Activated T-cell treated with anti-CD3 and anti-CD28 coated beads, Interleukin-2, amount 50 U/mL, for 1 hour (primary cell): ENCODE measurements around the gene TBXT.
"Not testable (repeated sequence)": the region's sequence is repeated elsewhere in the genome, so short reads cannot be mapped to it uniquely, and the experiment has no call there.

Source experiments
- DNase-seq: peaks from one replicate; pipeline ENCODE4 v3.0.0-alpha.2; 2020

The TBXT gene

DNA sequence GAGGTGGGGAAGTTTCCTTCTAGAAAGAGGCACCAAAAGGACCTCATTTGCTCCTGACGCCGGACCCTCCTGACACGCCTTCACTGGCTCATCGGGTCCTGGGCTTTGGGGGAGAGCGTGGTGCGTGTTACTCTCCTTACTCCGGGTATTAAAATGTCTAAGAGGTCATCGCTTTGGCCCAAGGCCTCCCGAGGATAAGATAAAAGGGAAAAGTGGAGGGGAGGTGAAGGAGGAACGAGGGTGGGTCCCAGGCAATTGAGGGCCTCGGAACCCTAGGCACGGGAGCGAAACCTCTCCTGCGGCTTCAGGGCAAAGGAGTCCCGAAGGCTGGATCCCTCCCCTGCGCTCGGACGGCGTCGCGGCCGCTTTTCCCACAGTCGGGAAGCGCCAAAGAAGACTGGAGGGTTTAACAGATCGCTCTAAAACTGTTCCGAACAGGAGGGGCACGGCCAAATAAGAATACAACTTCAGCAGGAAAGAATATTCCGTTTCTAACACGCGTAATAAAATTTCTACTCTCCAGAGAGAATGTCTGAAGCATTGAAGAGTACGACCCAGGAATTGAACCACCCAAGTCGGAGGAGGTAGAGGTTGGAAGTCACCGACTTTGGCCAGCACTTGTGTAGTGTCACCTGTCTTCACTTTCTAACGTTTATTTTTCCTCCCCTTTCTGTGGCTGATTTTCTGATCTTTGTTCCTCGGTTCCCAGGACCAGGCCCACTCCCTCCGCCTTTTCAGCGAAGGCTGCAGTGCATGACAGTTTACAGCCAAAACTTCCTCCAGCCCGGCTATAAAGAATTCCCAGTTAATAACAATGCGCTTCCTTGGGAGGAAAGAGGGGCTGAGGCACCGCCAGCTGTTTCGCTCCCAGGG, 2.1 kb upstream of the TBXT start:
- DNase-seq = no peak

DNA sequence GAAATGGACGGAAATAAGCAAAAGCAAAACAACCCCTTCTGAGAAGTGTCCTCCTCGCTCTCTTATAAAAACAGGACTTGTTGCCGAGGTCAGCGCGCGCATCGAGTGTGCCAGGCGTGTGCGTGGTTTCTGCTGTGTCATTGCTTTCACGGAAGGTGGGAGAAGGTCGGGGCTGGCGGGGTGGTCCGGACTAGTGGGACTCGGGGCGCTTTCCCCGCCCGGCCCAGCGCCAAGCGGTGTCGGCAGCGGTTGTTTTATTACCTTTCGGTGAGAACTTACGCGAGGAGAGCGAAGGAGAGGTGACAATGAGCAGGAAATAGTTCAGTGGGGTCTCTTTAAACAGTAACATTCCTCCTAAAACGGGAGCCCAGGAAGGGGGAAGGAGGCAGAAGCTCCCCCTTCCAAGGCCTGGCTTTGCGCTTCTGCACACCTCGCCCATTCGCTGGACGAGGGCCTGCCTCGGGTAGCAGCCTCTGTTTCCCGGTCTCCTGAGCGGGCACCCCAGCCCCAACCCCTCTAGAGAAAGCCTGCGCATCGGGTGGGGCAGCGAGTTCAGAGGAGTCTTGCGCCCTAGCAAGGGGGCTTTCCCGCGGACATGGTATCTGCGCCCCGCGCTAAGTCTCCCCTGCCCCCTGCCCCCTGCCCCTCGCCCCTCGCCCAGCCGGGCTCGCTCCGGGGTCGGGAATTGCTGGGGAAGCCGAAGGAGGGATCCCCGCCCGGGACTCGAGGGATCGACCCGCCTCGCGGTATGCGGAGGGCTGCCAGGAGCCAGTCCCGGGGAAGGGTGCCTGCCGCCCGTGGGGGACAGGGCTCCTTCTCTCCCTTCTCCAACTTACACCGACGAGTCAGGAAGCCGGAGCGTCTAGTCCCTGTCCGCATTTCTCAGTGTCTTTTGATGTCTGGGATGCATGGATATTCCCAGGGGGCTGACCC, 1.2 kb upstream of the TBXT start:
- no peak for DNase-seq

- DNase-seq = no peak
Observed at GRCh38 chr6:166167258-166167731, 356 bp downstream of the TBXT start.

- DNase-seq = no peak
Observed at GRCh38 chr6:166166314-166167257, 1.1 kb downstream of the TBXT start.

DNA sequence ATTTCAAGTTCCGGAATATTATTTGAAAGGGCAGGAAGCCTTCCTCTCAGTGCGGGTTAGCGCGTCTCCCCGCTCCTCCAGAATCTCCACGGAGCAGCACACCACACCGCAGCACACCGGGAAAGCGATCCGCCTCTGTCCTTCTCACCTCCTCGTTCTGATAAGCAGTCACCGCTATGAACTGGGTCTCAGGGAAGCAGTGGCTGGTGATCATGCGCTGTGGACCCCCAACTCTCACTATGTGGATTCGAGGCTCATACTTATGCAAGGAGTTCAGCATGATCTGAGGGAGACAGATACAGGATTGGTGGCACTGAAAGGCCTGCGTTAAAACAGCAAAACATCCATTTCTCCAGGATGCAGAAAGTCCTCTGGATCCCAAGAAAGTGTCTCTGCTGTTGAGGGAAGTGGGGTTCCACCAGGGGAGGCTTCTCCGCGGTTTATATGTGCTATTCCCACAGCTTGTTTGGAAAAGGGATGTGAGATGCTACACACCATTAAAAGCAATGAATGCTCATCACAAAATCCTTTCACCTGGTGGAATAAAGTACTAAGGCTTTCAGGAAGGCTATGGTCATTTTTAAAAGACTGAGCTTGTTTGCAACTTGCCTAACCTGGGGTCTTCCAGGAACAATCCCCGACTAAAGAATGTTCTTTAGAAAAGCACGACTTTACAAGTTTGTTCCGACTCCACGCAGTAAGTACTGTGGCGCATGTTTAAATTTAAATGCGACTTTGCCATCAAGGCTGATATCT, 1.9 kb downstream of the TBXT start:
- DNase-seq = no peak

- DNase-seq = no peak
Observed at GRCh38 chr6:166162599-166163342, 4.9 kb downstream of the TBXT start.

DNA sequence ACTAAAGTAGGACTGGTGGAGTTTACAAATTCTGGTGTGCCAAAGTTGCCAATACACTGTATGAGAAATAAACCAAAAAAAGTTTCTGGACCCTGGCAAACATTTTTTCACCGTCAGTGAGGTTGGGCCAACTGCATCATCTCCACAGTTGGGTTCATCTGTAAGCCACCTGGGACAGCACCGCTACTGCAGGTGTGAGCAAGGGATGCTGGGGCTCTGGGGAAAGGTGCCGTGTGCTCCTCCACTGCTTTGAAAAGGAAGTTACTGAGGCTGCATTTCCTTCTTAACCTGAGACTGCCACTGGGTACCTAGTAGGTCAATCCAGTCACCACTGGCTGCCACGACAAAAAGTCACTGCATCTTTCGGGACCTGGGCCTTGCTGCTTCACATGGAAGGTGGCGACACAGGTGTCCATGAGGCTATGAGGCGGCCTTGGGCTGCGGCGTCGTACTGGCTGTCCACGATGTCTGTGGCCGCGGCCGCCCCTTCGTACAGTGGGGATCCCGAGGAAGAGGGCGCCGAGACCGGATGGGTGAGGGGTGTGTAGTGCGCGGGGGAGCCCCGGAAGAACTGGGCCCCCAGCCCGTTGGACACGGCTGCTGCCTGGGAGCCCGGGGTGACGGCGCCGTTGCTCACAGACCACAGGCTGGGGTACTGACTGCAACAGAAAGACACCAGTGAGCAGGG, 9.6 kb downstream of the TBXT start:
- no peak for DNase-seq

- DNase-seq = no peak
Observed at GRCh38 chr6:166156942-166157341, 10.7 kb downstream of the TBXT start.

GRCh38 chr6:166153966-166154365, 13.7 kb downstream of the TBXT start:
- DNase-seq = no peak

DNA sequence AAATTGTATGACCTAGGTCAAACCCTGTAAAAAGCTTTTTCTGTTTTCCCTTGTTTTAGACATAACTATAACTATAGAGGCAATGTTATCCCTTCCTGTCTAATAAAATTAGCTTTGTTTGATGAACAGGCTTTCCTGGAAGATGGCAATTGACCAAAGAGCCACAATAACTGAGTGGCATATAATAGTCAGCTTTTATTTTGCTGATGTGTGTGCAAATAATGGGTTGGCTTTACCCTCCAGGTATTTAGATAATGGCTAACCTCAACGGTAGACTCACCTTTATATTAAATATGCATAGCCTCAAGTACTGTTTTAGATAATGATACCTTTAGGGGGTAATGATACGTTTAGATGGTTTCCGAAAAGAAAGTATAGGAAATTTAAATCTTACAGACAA, 15.0 kb downstream of the TBXT start:
- DNase-seq = no peak

DNA sequence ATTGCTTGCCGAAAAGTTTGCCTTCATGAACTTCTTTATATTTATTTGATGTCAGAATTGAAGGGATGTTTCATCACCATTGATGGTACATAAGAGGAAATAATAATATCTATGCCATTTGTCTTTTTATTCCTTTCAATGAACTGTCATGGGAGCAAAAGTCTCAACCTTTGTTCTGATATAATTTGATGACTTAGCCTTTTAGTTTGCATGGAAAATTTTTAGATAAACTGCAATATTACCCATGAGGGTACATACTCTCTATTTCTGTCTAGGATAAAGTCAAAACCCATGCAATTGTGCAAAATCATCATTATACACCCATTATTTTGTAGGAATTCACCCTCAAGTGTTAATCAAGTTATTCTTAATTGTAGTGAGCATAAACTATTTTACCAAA, 15.9 kb downstream of the TBXT start:
- DNase-seq = no peak

- no peak for DNase-seq
Observed at GRCh38 chr6:166145751-166146150, 21.9 kb downstream of the TBXT start.

- no peak for DNase-seq
Observed at GRCh38 chr6:166143011-166143410, 24.6 kb downstream of the TBXT start.

- DNase-seq = no peak
Observed at GRCh38 chr6:166127624-166128472, 39.8 kb downstream of the TBXT start.

GRCh38 chr6:166123115-166123514, 44.5 kb downstream of the TBXT start:
- DNase-seq = not testable (repeated sequence)

- DNase-seq = no peak
Observed at GRCh38 chr6:166121726-166122125, 45.9 kb downstream of the TBXT start.

DNA sequence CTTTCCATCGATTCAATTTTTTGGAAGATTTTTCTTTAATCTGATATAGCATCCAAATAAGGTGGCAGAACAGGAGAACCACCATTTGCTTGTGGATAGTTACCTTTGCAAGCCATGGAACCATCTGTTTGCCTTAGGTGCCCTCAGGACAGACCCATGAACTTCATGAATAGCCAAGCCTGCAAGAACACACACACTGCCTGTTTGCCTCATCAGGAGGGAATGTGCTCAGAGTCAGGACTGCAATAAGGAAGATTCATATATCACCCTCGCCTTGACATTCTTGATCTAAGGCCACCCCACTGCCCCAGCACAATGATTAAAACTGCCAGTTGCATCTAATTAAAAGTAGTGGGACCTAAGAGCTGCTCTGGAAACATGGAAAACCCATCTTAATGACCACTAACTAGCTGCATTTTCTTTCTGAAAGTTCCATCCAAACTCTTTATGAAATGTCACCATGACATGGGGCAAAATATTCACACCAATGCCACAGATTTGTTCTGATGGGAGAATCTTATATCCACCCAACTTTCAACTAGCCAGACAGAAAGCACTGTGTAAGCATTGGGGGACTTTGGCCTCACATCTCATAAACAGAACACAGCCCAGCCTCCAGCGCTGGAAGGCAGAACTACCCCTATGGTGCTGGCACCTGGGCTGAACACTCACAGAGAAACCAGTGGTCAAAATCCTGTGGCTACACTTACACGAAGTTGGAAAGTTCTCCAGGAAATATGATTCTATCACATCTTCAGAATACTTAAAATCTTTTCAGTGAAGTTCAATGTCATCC, 48.3 kb downstream of the TBXT start:
- no peak for DNase-seq

DNA sequence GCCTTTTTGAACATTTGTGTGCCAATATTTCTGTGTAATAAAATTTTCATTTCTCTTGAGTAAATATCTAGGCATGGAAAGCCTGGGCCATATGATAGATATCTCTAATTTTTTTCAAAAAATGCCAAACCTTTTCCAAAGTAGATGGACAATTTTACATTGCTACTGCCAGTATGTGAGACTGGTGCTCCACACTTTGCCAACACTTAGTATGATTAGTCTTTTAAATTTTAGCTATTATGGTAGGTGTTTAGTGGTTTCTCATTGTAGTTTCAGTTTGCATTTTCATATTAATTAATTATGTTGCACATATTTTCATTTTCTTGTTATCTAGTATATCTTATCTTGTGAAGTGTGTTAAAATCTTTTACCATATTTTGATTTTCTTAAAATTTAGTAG, 52.0 kb downstream of the TBXT start:
- DNase-seq = no peak

- no peak for DNase-seq
Observed at GRCh38 chr6:166112580-166112979, 55.1 kb downstream of the TBXT start.
